Tibial artery (tissue), 4 donors: ENCODE results near the gene SLC6A19.

Experiments used
- DNase-seq, 2 donors: peaks; one replicate each; pipeline ENCODE4 v3.0.0-alpha.2; 2019
- H3K27ac ChIP-seq, 2 donors: fragments of 200-600 bp; sonication (generic) in 1 of 2; 1 replicate in 1 of 2; 2 replicates in 1 of 2; pipeline ENCODE4 v1.5.1; 2018 to 2019; ENCODE audit warnings: mild to moderate bottlenecking in 1 of 2
- H3K27me3 ChIP-seq, 2 donors: fragments of 200-600 bp; sonication (generic) in 1 of 2; one replicate each; pipeline versions ENCODE4 v1.5.1 to v1.6.0; 2016 to 2019
- H3K36me3 ChIP-seq, 3 donors: fragments of 200-600 bp; sonication (generic) in 2 of 3; one replicate each; pipeline ENCODE4 v1.5.1; 2016 to 2019; ENCODE audit warnings: mild to moderate bottlenecking in 2 of 3
- H3K4me1 ChIP-seq, 4 donors: fragments of 200-600 bp; sonication (generic) in 2 of 4; 1 replicate in 3 of 4; 2 replicates in 1 of 4; pipeline ENCODE4 v1.5.1; 2016 to 2019
- H3K4me3 ChIP-seq, 2 donors: fragments of 200-600 bp; sonication (generic) in 1 of 2; 1 replicate in 1 of 2; 2 replicates in 1 of 2; pipeline ENCODE4 v1.5.1; 2018 to 2019; ENCODE audit warnings: mild to moderate bottlenecking in 2 of 2
- H3K9me3 ChIP-seq, 3 donors: fragments of 200-600 bp; sonication (generic) in 1 of 3; one replicate each; pipeline ENCODE4 v1.5.1; 2016 to 2019
- CTCF ChIP-seq, 2 experiments: fragments of 200-600 bp in 1 of 2; fragments of 450-650 bp in 1 of 2; IDR thresholded peaks; one replicate each; pipeline ENCODE4 v1.5.1; 2017 to 2019; ENCODE audit warnings: antibody characterized with exemption in 2 of 2, mild to moderate bottlenecking in 1 of 2, moderate library complexity in 1 of 2
- intact Hi-C: fragments of 100-400 bp; cut with DNase I; formaldehyde crosslinking; loops from one replicate; pipeline ENCODE4 v1.15.0; 2023; ENCODE audit warnings: low total_unique reads

SLC6A19 gene

GRCh38 chr5:1183424-1184162, 17.8 kb upstream of the SLC6A19 start:
- Histone ChIP-seq H3K9me3 (no peaks in the 10 kb centered on the region), H3K27ac (no peak overlapping the region), H3K36me3 (no peaks in the 10 kb centered on the region), H3K27me3 (peaks cover 0 to 53% of the 10 kb centered on the region in 2 donors), H3K4me3 (no peak overlapping the region), H3K4me1 (no peaks in the 10 kb centered on the region)
- no peak for DNase-seq
- TF ChIP-seq CTCF (IDR thresholded peaks at IDR 0.05): no peak
- intact Hi-C loops: no loop called here

GRCh38 chr5:1184163-1184470, 17.3 kb upstream of the SLC6A19 start:
- no peaks in the 10 kb centered on the region for H3K9me3 ChIP-seq
- intact Hi-C loops: no loop called here
- no peak overlapping the region for H3K4me3 ChIP-seq
- H3K36me3 ChIP-seq: no peaks in the 10 kb centered on the region
- no peaks in the 10 kb centered on the region for H3K4me1 ChIP-seq
- H3K27me3 ChIP-seq: peaks cover 0 to 53% of the 10 kb centered on the region in 2 donors
- no peak for DNase-seq
- no peak overlapping the region for H3K27ac ChIP-seq
- TF ChIP-seq CTCF (IDR thresholded peaks at IDR 0.05): no peak

- intact Hi-C loops: no loop called here
- Histone ChIP-seq H3K27ac (no peak overlapping the region), H3K4me3 (no peak overlapping the region), H3K4me1 (no peaks in the 10 kb centered on the region), H3K27me3 (peaks cover 0 to 53% of the 10 kb centered on the region in 2 donors), H3K36me3 (no peaks in the 10 kb centered on the region), H3K9me3 (no peaks in the 10 kb centered on the region)
- no peak for TF ChIP-seq CTCF (IDR thresholded peaks at IDR 0.05)
- DNase-seq: no peak
Measured at GRCh38 chr5:1184481-1184880, 16.9 kb upstream of the SLC6A19 start.

GRCh38 chr5:1185038-1185627, 16.3 kb upstream of the SLC6A19 start:
- no peaks in the 10 kb centered on the region for H3K9me3 ChIP-seq
- no peak overlapping the region for H3K4me3 ChIP-seq
- intact Hi-C loops: no loop called here
- H3K27me3 ChIP-seq: peaks cover 0 to 56% of the 10 kb centered on the region in 2 donors
- no peak for TF ChIP-seq CTCF (IDR thresholded peaks at IDR 0.05)
- no peaks in the 10 kb centered on the region for H3K4me1 ChIP-seq
- H3K27ac ChIP-seq: no peak overlapping the region
- H3K36me3 ChIP-seq: no peaks in the 10 kb centered on the region
- DNase-seq: no peak

GRCh38 chr5:1185629-1186350, 15.6 kb upstream of the SLC6A19 start:
- H3K4me1 ChIP-seq: no peaks in the 10 kb centered on the region
- no peaks in the 10 kb centered on the region for H3K9me3 ChIP-seq
- DNase-seq: no peak
- no peak for TF ChIP-seq CTCF (IDR thresholded peaks at IDR 0.05)
- H3K27ac ChIP-seq: no peak overlapping the region
- peaks cover 0 to 60% of the 10 kb centered on the region in 2 donors for H3K27me3 ChIP-seq
- no peaks in the 10 kb centered on the region for H3K36me3 ChIP-seq
- intact Hi-C loops: no loop called here
- H3K4me3 ChIP-seq: no peak overlapping the region
